ENCODE data around the gene SOCS4. TPM values are rescaled to one million over a fixed set of nuclear protein-coding genes. Genes with fewer than 3 reads are reported as not detected.
"Not testable (repeated sequence)": the region's sequence is repeated elsewhere in the genome, so short reads cannot be mapped to it uniquely, and the experiment has no call there.

The SOCS4 gene
- total RNA-seq, 4 donors from 2014 or later: 29.7 to 43.2 (median 36.3) TPM

DNA sequence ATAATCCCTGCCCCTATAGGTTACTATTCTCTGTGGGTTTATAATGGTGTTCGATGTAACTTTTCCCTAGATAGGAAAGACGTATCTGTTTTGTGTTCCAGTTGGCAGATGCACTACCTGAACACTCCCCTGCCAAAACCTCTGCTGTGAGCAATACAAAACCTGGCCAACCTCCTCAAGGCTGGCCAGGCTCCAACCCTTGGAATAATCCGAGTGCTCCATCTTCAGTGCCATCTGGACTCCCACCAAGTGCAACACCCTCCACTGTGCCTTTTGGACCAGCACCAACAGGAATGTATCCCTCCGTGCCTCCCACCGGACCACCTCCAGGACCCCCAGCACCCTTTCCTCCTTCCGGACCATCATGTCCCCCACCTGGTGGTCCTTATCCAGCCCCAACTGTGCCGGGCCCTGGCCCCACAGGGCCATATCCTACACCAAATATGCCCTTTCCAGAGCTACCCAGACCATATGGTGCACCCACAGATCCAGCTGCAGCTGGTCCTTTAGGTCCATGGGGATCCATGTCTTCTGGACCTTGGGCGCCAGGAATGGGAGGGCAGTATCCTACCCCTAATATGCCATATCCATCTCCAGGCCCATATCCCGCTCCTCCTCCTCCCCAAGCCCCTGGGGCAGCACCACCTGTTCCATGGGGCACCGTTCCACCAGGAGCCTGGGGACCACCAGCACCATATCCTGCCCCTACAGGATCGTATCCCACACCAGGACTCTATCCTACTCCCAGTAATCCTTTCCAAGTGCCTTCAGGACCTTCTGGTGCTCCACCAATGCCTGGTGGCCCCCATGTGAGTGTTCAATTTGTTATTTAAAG, 35.7 kb downstream of the SOCS4 start:
- Histone ChIP-seq H3K27ac (replicated peaks in 1 of 4) (peak overlapping the region; percentile 48 to 70 (median 66)), H3K4me1 (peaks cover 36 to 76% (median 73%) of the 10 kb centered on the region in 4 donors), H3K36me3 (peaks cover 16 to 43% (median 28%) of the 10 kb centered on the region in 4 donors), H3K9me3 (no peaks in the 10 kb centered on the region), H3K27me3 (no peaks in the 10 kb centered on the region), H3K4me3 (no peak overlapping the region)
- WGBS: 64% methylated on average over 11 of the region's 11 CpGs
- intact Hi-C loops (cut with DNase I): no loop called here
- DNase-seq (ENCODE audit: extremely low spot score): no peak
- TF ChIP-seq POLR2A (IDR thresholded peaks at IDR 0.05; ENCODE audit: low read depth) (no peak), EP300 (IDR thresholded peaks at IDR 0.05) (no peak)

DNA sequence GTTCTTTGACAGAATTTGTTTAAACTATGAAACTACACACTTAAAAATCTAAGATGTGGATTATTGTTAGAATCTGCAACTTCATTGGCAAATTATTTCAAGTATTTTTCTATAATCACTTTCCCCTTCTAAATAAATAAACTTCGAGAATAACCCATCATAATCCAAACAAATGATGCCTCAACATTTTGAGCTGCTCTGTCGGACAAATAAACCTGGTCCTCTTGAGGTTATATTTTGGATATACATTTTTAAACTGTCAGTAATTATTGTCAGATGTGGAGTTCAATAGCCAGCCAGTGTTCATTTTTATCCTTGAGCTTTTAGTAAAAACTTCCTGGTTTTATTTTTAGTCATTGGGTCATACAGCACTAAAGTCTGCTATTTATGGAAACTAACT, 37.9 kb downstream of the SOCS4 start:
- peaks cover 36 to 67% (median 59%) of the 10 kb centered on the region in 4 donors for H3K4me1 ChIP-seq
- WGBS: 30% methylated on average over 2 of the region's 2 CpGs
- H3K27me3 ChIP-seq; H3K4me3 ChIP-seq; DNase-seq (ENCODE audit: extremely low spot score); H3K9me3 ChIP-seq; intact Hi-C loops (cut with DNase I): not testable (repeated sequence)
- peak overlapping the region in 3 of 4 donors; percentile 26 to 62 (median 50) for H3K27ac ChIP-seq (replicated peaks in 1 of 4)
- peaks cover 16 to 42% (median 28%) of the 10 kb centered on the region in 4 donors for H3K36me3 ChIP-seq

DNA sequence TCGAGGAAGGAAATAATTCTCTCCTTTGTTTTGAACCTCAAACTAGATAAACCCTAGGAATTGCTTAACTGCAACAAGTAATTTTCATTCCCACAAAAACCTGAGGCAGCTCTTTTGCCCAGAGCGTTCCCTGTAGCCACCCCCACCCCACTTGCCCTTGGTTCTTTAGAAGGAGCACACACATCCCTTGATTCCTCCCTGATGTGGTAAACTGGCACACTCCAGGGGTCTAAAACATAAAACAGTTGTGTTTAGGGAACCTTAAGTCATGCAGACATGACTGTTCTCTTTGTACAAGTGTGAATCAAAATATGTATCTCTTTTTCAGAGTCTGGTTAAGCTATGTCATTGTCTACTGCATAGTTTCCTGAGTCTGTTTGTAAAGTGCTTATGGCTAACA, 38.4 kb downstream of the SOCS4 start:
- intact Hi-C loops (cut with DNase I): no loop called here
- H3K36me3 ChIP-seq: peaks cover 16 to 42% (median 28%) of the 10 kb centered on the region in 4 donors
- no peaks in the 10 kb centered on the region for H3K27me3 ChIP-seq
- DNase-seq (ENCODE audit: extremely low spot score): no peak
- H3K27ac ChIP-seq (replicated peaks in 1 of 4): peak overlapping the region in 3 of 4 donors; percentile 26 to 62 (median 50)
- TF ChIP-seq EP300 (IDR thresholded peaks at IDR 0.05) (no peak), POLR2A (IDR thresholded peaks at IDR 0.05; ENCODE audit: low read depth) (no peak), POLR2AphosphoS5 (IDR thresholded peaks at IDR 0.05) (no peak)
- TF ChIP-seq, protein P1, sequence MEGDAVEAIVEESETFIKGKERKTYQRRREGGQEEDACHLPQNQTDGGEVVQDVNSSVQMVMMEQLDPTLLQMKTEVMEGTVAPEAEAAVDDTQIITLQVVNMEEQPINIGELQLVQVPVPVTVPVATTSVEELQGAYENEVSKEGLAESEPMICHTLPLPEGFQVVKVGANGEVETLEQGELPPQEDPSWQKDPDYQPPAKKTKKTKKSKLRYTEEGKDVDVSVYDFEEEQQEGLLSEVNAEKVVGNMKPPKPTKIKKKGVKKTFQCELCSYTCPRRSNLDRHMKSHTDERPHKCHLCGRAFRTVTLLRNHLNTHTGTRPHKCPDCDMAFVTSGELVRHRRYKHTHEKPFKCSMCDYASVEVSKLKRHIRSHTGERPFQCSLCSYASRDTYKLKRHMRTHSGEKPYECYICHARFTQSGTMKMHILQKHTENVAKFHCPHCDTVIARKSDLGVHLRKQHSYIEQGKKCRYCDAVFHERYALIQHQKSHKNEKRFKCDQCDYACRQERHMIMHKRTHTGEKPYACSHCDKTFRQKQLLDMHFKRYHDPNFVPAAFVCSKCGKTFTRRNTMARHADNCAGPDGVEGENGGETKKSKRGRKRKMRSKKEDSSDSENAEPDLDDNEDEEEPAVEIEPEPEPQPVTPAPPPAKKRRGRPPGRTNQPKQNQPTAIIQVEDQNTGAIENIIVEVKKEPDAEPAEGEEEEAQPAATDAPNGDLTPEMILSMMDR (IDR thresholded peaks at IDR 0.05): no peak
- peaks cover 36 to 72% (median 64%) of the 10 kb centered on the region in 4 donors for H3K4me1 ChIP-seq
- no peak overlapping the region for H3K4me3 ChIP-seq
- no peaks in the 10 kb centered on the region for H3K9me3 ChIP-seq
- WGBS: 23% methylated on average over 2 of the region's 2 CpGs

DNA sequence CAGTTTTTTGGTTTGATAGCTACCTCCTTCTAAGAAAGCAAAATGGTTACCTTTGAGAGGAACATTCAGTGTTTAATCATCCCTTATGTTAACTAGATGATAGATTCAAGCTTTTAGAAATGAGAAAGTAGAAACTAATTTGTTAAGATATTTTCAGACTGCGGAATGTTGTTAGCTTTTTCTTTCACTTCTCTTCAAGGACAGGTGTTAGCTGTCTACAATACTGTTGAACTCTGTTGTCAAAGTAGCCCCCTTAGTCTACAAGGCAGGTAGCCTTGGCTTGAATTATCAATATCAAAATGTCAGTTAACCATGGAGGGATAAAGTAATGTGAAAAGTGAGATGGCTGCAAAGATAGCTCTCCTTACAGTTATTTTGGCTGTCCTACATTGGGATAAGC, 39.2 kb downstream of the SOCS4 start:
- intact Hi-C loops (cut with DNase I): no loop called here
- TF ChIP-seq EP300 (IDR thresholded peaks at IDR 0.05) (no peak), POLR2A (IDR thresholded peaks at IDR 0.05; ENCODE audit: low read depth) (no peak), POLR2AphosphoS5 (IDR thresholded peaks at IDR 0.05) (no peak)
- TF ChIP-seq, protein P1 (IDR thresholded peaks at IDR 0.05): no peak
- no peak overlapping the region for H3K4me3 ChIP-seq
- H3K4me1 ChIP-seq: peaks cover 39 to 74% (median 63%) of the 10 kb centered on the region in 4 donors
- no peaks in the 10 kb centered on the region for H3K9me3 ChIP-seq
- H3K36me3 ChIP-seq: peaks cover 16 to 42% (median 28%) of the 10 kb centered on the region in 4 donors
- H3K27ac ChIP-seq (replicated peaks in 1 of 4): peak overlapping the region; percentile 4 to 62 (median 46)
- no peak for DNase-seq (ENCODE audit: extremely low spot score)
- WGBS: 59% methylated on average over 1 of the region's 1 CpG
- H3K27me3 ChIP-seq: no peaks in the 10 kb centered on the region

DNA sequence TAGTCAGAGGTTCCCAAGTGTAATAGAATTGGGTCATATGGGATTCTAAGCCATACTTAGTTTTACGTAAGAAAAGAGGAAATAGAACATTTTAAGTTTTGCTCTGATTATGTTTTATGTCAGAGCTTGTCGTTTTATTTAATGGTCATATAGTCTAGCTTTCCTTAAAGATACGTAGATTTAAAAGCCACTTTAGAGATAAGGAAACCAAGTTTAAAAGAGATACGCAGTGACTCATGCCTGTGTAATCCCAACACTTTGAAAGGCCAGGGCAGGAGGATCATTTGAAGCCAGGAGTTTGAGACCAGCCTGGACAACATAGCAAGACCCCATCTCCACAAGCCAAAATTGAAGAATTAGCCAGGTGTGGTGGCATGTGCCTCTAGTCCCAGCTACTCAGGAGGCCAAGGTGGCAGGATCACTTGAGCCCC, 44.0 kb downstream of the SOCS4 start:
- intact Hi-C loops (cut with DNase I): no loop called here
- WGBS: 71% methylated on average over 4 of the region's 4 CpGs

More for the DNA sequence above, 44.0 kb downstream of the SOCS4 start:
- DNase-seq (ENCODE audit: extremely low spot score): no peak
- Histone ChIP-seq H3K36me3 (peaks cover 0 to 11% (median 6%) of the 10 kb centered on the region in 4 donors), H3K27ac (replicated peaks in 1 of 4) (peak overlapping the region; percentile 77 to 85 (median 84)), H3K9me3 (no peaks in the 10 kb centered on the region), H3K27me3 (no peaks in the 10 kb centered on the region), H3K4me1 (peaks cover 29 to 69% (median 62%) of the 10 kb centered on the region in 4 donors), H3K4me3 (no peak overlapping the region)
- no peak for TF ChIP-seq POLR2AphosphoS5 (IDR thresholded peaks at IDR 0.05)
- TF ChIP-seq, protein P1 (IDR thresholded peaks at IDR 0.05): no peak
- TF ChIP-seq POLR2A (IDR thresholded peaks at IDR 0.05; ENCODE audit: low read depth): no peak
- no peak for TF ChIP-seq EP300 (IDR thresholded peaks at IDR 0.05)
